GM19438 (cell line): Measurements from ENCODE around the gene CITED1.
A peak's percentile ranks its signal among the peaks of the same experiment; 100 is the strongest.

ENCODE experiments used
- ATAC-seq: cut with Tn5 transposase; IDR thresholded peaks from one replicate; pipeline ENCODE4 v1.9.1; 2021; ENCODE audit warnings: low read depth; ENCODE audit not compliant: unreplicated experiment

CITED1 gene

GRCh38 chrX:72309297-72310071 is 3.8 kb upstream of the CITED1 start:
- no peak for ATAC-seq

GRCh38 chrX:72308566-72309296 is 3.0 kb upstream of the CITED1 start:
- ATAC-seq: no peak

DNA sequence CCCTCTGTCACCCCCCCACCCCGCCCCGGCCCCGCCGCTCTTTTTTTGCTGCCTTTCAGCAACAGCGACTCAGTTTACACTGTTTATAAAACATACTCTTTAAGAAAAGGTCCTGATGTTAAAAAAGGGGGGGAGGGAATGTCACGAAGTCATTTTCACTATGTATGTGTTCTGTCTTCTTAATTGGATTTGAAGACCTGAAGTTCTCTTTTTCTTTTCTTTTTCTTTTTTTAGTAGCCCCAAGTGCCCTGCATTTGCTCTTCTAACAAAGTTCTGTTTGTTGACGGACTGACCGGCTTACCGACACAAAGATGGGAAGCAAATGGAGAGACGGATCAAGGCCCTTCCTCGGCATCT is 2.5 kb upstream of the CITED1 start:
- ATAC-seq: no peak

GRCh38 chrX:72307646-72308051 is 1.9 kb upstream of the CITED1 start:
- ATAC-seq: no peak

DNA sequence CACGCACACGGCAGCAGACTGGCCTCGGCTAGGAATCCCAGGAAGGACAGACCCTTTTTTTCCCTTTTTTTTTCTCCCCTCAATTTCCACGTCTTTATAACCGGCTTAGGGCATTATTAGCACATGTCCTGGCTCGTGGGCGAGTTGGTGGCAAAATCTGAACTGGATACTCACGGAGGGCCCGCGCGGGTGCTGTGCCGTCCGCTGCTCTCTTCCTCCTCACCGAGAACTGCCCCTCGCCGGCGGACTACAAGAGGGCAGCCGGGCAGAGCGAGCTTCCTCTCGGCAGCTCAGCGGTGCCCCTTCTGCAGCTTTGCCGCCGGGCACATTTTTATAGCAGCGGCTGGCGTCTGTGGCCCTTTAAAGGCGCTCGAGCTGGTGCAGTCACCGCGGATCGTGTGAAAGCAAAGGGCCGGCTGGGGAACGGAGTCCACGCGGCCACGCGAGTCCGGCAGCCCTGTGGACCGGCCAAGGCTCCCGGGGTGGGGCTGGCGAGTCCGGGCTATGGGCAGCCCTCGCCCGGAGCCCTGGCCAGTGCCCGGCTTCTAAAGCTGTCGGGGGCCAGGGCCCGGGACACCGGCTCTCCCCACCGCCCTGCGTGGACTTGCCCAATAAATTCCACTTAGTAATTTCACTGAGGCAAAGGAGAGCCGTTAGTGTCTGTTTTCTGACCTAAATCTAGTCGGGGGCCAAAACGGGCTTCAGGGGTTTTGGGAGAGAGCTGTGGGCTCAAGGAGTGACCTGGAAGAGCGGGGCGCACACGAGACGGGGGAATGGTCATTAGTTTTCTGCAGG is 1.3 kb upstream of the CITED1 start:
- ATAC-seq: peak; percentile 63

DNA sequence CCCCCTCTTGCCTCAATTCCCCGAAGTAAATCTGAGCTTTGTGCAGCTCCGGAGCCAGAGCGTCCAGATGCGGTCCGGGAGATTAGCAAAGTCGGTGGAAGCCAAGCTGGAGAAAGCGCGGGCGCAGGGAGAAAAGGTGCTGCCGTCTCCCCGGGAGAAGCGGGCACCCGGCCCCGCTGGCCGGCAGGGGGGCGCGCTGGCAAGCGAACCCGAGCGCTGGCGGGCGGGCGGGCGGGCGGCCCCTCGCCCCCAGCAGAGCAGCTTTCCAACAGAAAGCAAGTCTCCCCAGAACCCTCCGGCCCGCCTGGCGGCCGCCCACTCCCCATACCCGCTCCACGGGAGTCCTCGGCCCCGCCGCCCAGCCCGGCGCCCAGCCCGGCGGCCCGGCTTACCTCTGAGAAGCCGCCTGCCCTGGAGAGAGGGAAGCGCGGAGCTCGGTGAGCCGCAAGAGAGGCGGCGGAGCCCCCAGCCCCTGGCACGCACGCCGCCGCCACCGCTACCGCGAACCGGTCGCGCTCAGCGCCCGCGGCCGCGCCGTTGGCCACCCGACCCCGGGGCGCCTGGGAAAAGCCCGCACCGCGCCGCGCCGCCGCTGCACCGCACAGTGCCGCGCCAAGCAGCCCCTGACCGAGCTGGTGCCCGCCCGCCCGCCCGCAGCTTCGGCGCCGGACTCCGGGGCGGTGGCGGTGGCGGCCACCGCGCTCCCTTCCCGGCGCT is 529 bp upstream of the CITED1 start:
- no peak for ATAC-seq

GRCh38 chrX:72304877-72305276 is 837 bp downstream of the CITED1 start:
- ATAC-seq: no peak

- ATAC-seq: no peak
Observed at GRCh38 chrX:72301781-72302180, 3.9 kb downstream of the CITED1 start.

GRCh38 chrX:72299891-72300630 is 5.7 kb downstream of the CITED1 start:
- no peak for ATAC-seq

- peak; percentile 68 for ATAC-seq
Observed at GRCh38 chrX:72297953-72298730, 7.6 kb downstream of the CITED1 start.

DNA sequence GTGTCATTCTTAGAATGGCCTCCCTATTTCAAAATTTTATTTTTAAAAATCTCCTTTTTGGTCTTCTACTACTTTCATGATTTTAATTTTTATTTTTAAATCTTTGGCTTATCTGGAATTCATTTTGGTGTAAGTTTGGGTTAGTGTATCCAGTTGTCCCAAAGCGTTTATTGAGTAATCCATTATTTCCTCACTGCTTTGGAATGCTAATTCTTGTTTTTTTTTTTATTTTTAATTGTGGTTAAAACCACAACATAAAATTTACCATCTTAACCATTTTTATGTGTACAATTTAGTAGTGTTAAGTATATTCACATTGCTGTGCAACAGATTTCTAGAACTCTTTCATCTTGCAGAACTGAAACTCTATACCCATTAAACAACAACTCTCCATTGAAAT is 8.7 kb downstream of the CITED1 start:
- no peak for ATAC-seq

GRCh38 chrX:72295745-72296144 is 10.0 kb downstream of the CITED1 start:
- no peak for ATAC-seq

DNA sequence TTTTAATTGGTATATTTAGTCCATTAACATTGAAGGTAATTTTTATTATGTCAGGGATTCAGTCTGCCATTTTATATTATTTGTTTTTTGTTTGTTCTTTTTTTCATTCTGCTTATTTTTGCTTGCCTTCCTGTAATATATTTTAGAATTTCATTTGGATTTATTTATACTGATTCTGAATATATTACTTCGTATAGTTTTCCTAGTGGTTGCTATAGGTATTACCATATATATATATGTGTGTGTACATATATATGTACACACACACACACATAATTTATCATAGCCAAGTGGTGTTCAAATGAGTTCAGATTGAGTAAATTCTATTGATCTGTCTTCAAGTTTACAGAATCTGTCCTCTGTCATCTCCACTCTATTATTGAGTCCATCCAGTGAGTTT is 11.2 kb downstream of the CITED1 start:
- no peak for ATAC-seq

GRCh38 chrX:72282302-72282701 is 23.4 kb downstream of the CITED1 start:
- no peak for ATAC-seq

DNA sequence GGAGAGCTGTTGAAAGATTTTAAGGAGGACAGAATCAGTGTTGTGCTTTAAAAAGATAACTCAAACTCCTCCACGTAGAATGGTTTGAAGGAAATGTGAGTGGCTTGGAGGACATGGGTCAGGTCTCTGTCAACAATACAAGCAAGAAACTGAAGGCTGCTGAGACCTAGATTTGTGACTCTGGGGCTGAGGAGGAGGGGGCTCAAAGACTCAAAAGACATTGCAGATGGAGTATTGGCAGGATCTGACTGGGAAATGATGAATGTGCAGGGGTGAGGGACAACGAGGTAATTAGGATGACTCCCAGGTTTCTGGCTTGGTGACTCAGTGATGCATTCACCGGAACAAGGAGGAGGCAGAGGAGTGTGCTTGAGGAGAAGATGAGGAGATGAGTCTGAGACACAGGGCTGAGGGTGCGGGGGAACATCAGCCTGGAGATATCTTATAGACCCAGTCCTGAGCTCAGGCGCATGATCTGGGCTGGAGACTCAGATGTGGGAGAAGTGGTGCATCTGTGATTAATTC is 25.3 kb downstream of the CITED1 start:
- ATAC-seq: no peak

DNA sequence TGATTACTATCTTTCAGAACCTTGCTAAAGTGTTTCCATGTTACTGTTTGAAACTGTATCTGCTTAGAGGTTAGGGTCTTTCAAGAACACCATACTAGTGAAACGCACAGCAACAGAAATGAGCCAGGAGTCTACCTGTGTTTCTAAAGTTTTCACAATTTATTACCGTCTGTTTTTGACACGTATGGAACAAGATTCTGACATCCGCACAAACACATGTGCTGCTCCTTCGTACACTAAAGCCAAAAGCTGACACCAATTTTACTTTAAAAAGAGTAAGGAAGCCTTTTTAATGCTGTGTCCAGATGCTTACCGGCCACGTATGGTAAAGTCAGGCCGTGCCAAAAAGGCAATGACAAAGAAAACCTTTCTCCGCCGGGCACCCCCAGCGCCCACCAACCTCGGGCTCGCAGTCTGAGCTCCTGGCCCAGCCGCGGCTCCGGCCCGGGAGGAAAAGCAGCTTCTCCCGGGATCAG is 29.2 kb downstream of the CITED1 start:
- peak; percentile 5 for ATAC-seq

- ATAC-seq: no peak
Observed at GRCh38 chrX:72274526-72274925, 31.2 kb downstream of the CITED1 start.

DNA sequence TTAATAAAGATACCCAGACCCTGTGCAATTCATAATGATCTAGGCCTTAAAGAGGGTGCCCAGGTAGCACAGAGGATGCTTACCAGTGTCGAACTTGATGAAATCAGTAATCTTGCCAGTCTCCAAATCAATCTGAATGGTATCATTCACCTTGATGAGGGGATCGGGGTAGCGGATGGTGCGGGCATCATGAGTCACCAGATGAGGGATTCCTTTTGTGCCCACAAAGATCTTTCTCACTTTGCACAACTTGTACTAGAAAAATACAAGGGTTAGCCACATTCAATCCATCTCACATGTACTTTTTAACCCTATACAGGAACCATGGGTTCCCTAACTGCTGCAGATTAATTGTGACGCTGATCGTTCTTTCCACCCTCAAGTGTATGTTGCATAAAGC is 32.0 kb downstream of the CITED1 start:
- no peak for ATAC-seq

DNA sequence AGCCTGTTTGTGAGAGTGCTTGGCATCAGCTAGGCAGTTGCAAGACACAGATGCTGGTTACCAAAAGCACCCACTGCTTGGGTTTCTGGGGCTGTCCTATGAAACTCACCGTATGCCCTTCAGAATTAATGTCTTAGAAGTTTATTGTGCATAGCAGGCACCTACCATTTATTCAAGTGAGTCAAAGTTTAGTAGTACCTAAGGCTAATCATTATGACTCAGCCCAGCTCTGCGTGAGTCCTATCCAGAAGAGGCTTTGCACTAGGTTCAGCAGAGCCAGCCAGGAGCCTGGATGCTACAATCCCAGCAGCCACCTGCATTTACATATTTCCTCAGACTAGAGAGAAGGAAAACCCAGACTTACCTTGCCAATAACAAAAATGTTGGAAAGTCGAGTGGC is 32.8 kb downstream of the CITED1 start:
- ATAC-seq: no peak
